Kidney capillary endothelial cell (primary cell): ENCODE measurements around the gene FAM217B.

ENCODE experiments used
- DNase-seq: peaks from one replicate; pipeline ENCODE4 v3.0.0-alpha.2; 2018; ENCODE audit warnings: low spot score

FAM217B gene

GRCh38 chr20:59976156-59976782 is 36.1 kb downstream of the FAM217B start:
- no peak for DNase-seq

GRCh38 chr20:59977086-59977485 is 36.9 kb downstream of the FAM217B start:
- DNase-seq, result no peak

- DNase-seq, result no peak
These were observed 42.9 kb downstream of the FAM217B start for GRCh38 chr20:59983076-59983475.

- DNase-seq, result no peak
These were observed 44.4 kb downstream of the FAM217B start for GRCh38 chr20:59984541-59984940.

- DNase-seq, result no peak
These were observed 45.0 kb downstream of the FAM217B start for GRCh38 chr20:59985164-59985563.

- no peak for DNase-seq
These were observed 45.7 kb downstream of the FAM217B start for GRCh38 chr20:59985864-59986263.

GRCh38 chr20:59987135-59987534 is 46.9 kb downstream of the FAM217B start:
- DNase-seq, result no peak

- DNase-seq, result no peak
These were observed 48.0 kb downstream of the FAM217B start for GRCh38 chr20:59988141-59988540.

- DNase-seq, result no peak
These were observed 52.4 kb downstream of the FAM217B start for GRCh38 chr20:59992526-59993084.

- no peak for DNase-seq
These were observed 53.7 kb downstream of the FAM217B start for GRCh38 chr20:59993736-59994430.

GRCh38 chr20:59994697-59995122 is 54.5 kb downstream of the FAM217B start:
- DNase-seq, result no peak

- no peak for DNase-seq
These were observed 55.9 kb downstream of the FAM217B start for GRCh38 chr20:59996108-59996507.

- DNase-seq, result no peak
These were observed 57.7 kb downstream of the FAM217B start for GRCh38 chr20:59997896-59998295.
